K562 (cell line): ENCODE data around the gene PPHLN1. TPM values are rescaled to one million over a fixed set of nuclear protein-coding genes. Genes with fewer than 3 reads are reported as not detected.
A peak's percentile ranks its signal among the peaks of the same experiment; 100 is the strongest.

ENCODE experiments used
- ATAC-seq: fragments of 200-7000 bp; cut with Tn5 transposase; 3 replicates; pipeline ENCODE4 v1.9.1; 2020; ENCODE audit warnings: moderate library complexity
- BruUV-seq: library from RNA; stranded (reverse); fragments of 400-500 nt; replicated peaks from 2 replicates; lab custom pipeline; 2021; lab: Mats Ljungman, UMichigan
- CTCF ChIA-PET: fragments of 300-600 bp; formaldehyde crosslinking; extraction: SDS; loops from one replicate; lab custom pipeline; 2021; ENCODE audit warnings: low intra/inter-chr PET ratio; lab: Yijun Ruan, JAX
- POLR2A ChIA-PET: fragments of 300-600, 350-650 bp; sonication (Branson Sonifier 250); formaldehyde crosslinking; extraction: SDS; loops from one replicate; lab custom pipeline; 2021; ENCODE audit warnings: antibody characterized with exemption, inconsistent platforms; lab: Yijun Ruan, JAX
- DNase-seq, 4 experiments: peaks; one replicate each; pipeline versions ENCODE4 v3.0.0 to v3.0.0-alpha.2; 2011 to 2018; ENCODE audit warnings: low spot score in 3 of 4, mixed read lengths in 3 of 4; ENCODE audit errors: extremely low read depth in 1 of 4
- FAIRE-seq: peaks from 2 replicates; lab custom pipeline; 2011; peaks lifted over from hg19 to GRCh38; lab: Jason Lieb, UNC
- H2AFZ ChIP-seq: 2 replicates; pipeline ENCODE4 v1.6.0; 2011; ENCODE audit warnings: low read depth, low read length, control low read depth, inconsistent platforms
- H3K27ac ChIP-seq: fragments of 200-600 bp; 3 replicates; pipeline ENCODE4 v1.8.0; 2011; ENCODE audit warnings: low read depth, mild to moderate bottlenecking, control low read depth, inconsistent platforms, low read length, moderate library complexity, mixed read lengths; ENCODE audit errors: extremely low read depth
- H3K27me3 ChIP-seq, 2 experiments: fragments of 300-600 bp in 1 of 2; 2 replicates in 1 of 2; 3 replicates in 1 of 2; pipeline versions ENCODE4 v1.6.0 to v1.8.0; 2011; ENCODE audit warnings: inconsistent platforms in 2 of 2, low read length in 2 of 2, mild to moderate bottlenecking in 1 of 2, mixed read lengths in 1 of 2, moderate library complexity in 1 of 2; ENCODE audit not compliant: control insufficient read depth in 2 of 2, insufficient read depth in 2 of 2
- H3K36me3 ChIP-seq: fragments of 300-600 bp; 3 replicates; pipeline ENCODE4 v1.8.0; 2011; ENCODE audit warnings: mild to moderate bottlenecking, low read length, inconsistent platforms; ENCODE audit not compliant: control insufficient read depth, insufficient read depth
- H3K4me1 ChIP-seq, 2 experiments: fragments of 200-600 bp in 1 of 2; replicated peaks in 1 of 2; 2 replicates in 1 of 2; 3 replicates in 1 of 2; pipeline versions ENCODE4 v1.5.1 to v1.8.0; 2011; ENCODE audit warnings: inconsistent platforms in 2 of 2, low read length in 2 of 2, mild to moderate bottlenecking in 1 of 2, mixed read lengths in 1 of 2, moderate library complexity in 1 of 2; ENCODE audit not compliant: control insufficient read depth in 2 of 2, insufficient read depth in 2 of 2
- H3K4me2 ChIP-seq: 2 replicates; pipeline ENCODE4 v1.6.1; 2011; ENCODE audit warnings: low read length, control low read depth, inconsistent platforms, mixed read lengths; ENCODE audit not compliant: insufficient read depth
- H3K4me3 ChIP-seq: fragments of 200-600 bp; sonication (generic), shearing (Covaris generic); 2 replicates; pipeline ENCODE4 v1.5.1; 2016; ENCODE audit warnings: control low read depth, inconsistent platforms
- H3K79me2 ChIP-seq: fragments of 200-600 bp; 3 replicates; pipeline ENCODE4 v1.8.0; 2011; ENCODE audit warnings: low read length, inconsistent platforms; ENCODE audit not compliant: control insufficient read depth, insufficient read depth
- H3K9ac ChIP-seq, 2 experiments: 2 replicates each; pipeline versions ENCODE4 v1.6.0 to v1.6.1; 2011; ENCODE audit warnings: low read depth in 2 of 2, low read length in 2 of 2, control low read depth in 1 of 2, inconsistent platforms in 1 of 2, mild to moderate bottlenecking in 1 of 2, mixed read lengths in 1 of 2; ENCODE audit not compliant: insufficient read depth in 1 of 2
- H3K9me1 ChIP-seq: one replicate; pipeline ENCODE4 v1.6.0; 2011; ENCODE audit warnings: inconsistent platforms, mild to moderate bottlenecking, low read length, moderate library complexity; ENCODE audit not compliant: control insufficient read depth, insufficient read depth
- H3K9me3 ChIP-seq: replicated peaks from 2 replicates; pipeline ENCODE4 v1.5.1; 2011; ENCODE audit warnings: low read depth, low read length, inconsistent platforms; ENCODE audit not compliant: control insufficient read depth, insufficient read depth
- H4K20me1 ChIP-seq: replicated peaks from 2 replicates; pipeline ENCODE4 v1.6.1; 2011; ENCODE audit warnings: low read length, inconsistent platforms, mixed read lengths; ENCODE audit not compliant: control insufficient read depth, insufficient read depth
- ATF3 ChIP-seq, 2 experiments: fragments of 450-650 bp in 1 of 2; sonication (generic) in 1 of 2; formaldehyde crosslinking in 1 of 2; IDR thresholded peaks in 1 of 2; conservative IDR thresholded peaks in 1 of 2; 2 replicates each; pipeline versions ENCODE4 v1.6.1 to v1.8.1; 2016 to 2023; ENCODE audit warnings: mild to moderate bottlenecking in 2 of 2, moderate library complexity in 2 of 2, inconsistent platforms in 1 of 2, missing genetic modification reagents in 1 of 2
- JUN ChIP-seq, 2 experiments: sonication (generic) in 1 of 2; formaldehyde crosslinking in 1 of 2; IDR thresholded peaks; 2 replicates each; pipeline versions ENCODE4 v1.6.1 to v1.8.0; 2012 to 2022; ENCODE audit warnings: borderline replicate concordance in 2 of 2, mild to moderate bottlenecking in 2 of 2, improper control_type of control experiment in 1 of 2, low read depth in 1 of 2, low read length in 1 of 2, missing genetic modification reagents in 1 of 2
- PHB2 ChIP-seq: fragments of 450-650 bp; IDR thresholded peaks from 2 replicates; pipeline ENCODE4 v1.6.1; 2017; ENCODE audit warnings: low read depth
- TFAP4 ChIP-seq: sonication (generic); formaldehyde crosslinking; IDR thresholded peaks from 2 replicates; pipeline ENCODE4 v1.8.0; 2022; ENCODE audit warnings: missing genetic modification reagents, mild to moderate bottlenecking, moderate library complexity, borderline replicate concordance
- ZNF165 ChIP-seq: fragments of 250-450 bp; sonication (Bioruptor Pico); IDR thresholded peaks from 2 replicates; pipeline ENCODE4 v1.4.0; 2020; ENCODE audit warnings: borderline replicate concordance
- ZNF444 ChIP-seq: fragments of 250-450 bp; sonication (Bioruptor Pico); IDR thresholded peaks from 2 replicates; pipeline ENCODE4 v1.4.0; 2020; ENCODE audit warnings: mild to moderate bottlenecking, moderate library complexity
- ZNF778 ChIP-seq: fragments of 450-650 bp; formaldehyde crosslinking; IDR thresholded peaks from 2 replicates; pipeline ENCODE4 v1.4.0; 2020; ENCODE audit warnings: mild to moderate bottlenecking, moderate library complexity
- WGBS: fragments of 100-300 bp; shearing (Covaris generic); methylation state at CpG from one replicate; pipeline ENCODE4 v1.1.6; 2016; ENCODE audit warnings: low coverage, mixed read lengths; ENCODE audit not compliant: insufficient coverage; ENCODE audit errors: missing lambda C conversion rate; 5-methylcytosine and 5-hydroxymethylcytosine counted together
- in situ Hi-C: fragments of 300-500 bp; cut with MboI; formaldehyde crosslinking; loops from 4 replicates; pipeline ENCODE4 v1.15.0; 2018; ENCODE audit warnings: inconsistent platforms, mixed read lengths
- intact Hi-C: fragments of 100-400 bp; cut with micrococcal nuclease; formaldehyde crosslinking; loops from 2 replicates; pipeline ENCODE4 v1.14.2; 2022
- polyA plus RNA-seq, 8 experiments: library from polyadenylated mRNA; depleted of rRNA in 4 of 8; stranded (reverse) in 5 of 8; unstranded in 3 of 8; fragments of >200 nt; fragmentation: Nextera tagmentation in 2 of 8; fragmentation: Illumina TruSeq in 1 of 8; extraction: Ambion mirVana in 2 of 8; extraction: Trizol in 1 of 8; gene quantifications; 2 replicates each; pipeline versions ENCODE4 v1.2.1 to v1.2.3, GENCODE V29; 2011 to 2014; ENCODE audit warnings: inconsistent platforms in 1 of 8, missing spikeins in 1 of 8
- total RNA-seq, 7 experiments: library from RNA; depleted of rRNA in 6 of 7; stranded (reverse); fragments of >200 nt in 6 of 7; fragmentation: Illumina TruSeq in 2 of 7; extraction: Trizol in 2 of 7; gene quantifications; 2 replicates each; pipeline versions ENCODE4 v1.2.1 to v1.2.3, GENCODE V29; 2011 to 2021; ENCODE audit warnings: low replicate concordance in 1 of 7

The PPHLN1 gene
- total and polyA plus RNA-seq, 9 of the 15 experiments (the other 6 are each of a cell fraction or from before 2014, with no cell fraction given) = 66.3 to 112 (median 93.6) TPM

GRCh38 chr12:42473561-42473960, 147.6 kb downstream of the PPHLN1 start:
- DNase-seq = no peak
- no peak for FAIRE-seq
- no peaks in the 10 kb centered on the region for H3K9me1 ChIP-seq
- in situ Hi-C loops = no loop called here
- peaks cover 0 to 7% of the 10 kb centered on the region in 2 experiments; a peak in 3 of 5 replicates for H3K4me1 ChIP-seq
- no peaks in the 10 kb centered on the region for H4K20me1 ChIP-seq
- WGBS = 0% methylated on average over 1 of the region's 1 CpG
- no peaks in the 10 kb centered on the region for H3K9me3 ChIP-seq
- H3K4me2 ChIP-seq = no peak overlapping the region
- BruUV-seq = no TSS peak
- intact Hi-C loops = no loop called here
- no peak overlapping the region for H2AFZ ChIP-seq
- H3K79me2 ChIP-seq = no peaks in the 10 kb centered on the region
- H3K4me3 ChIP-seq = no peak overlapping the region
- no peaks in the 10 kb centered on the region for H3K27me3 ChIP-seq
- CTCF ChIA-PET = no interaction called here
- TF ChIP-seq ZNF165 (CRISPR knock-in tag) (no peak), PHB2 (no peak), TFAP4 (CRISPR knock-in tag) (no peak)
- no peak overlapping the region for H3K9ac ChIP-seq
- POLR2A ChIA-PET = no interaction called here
- ATAC-seq = no peak
- no peak overlapping the region for H3K27ac ChIP-seq
- no peaks in the 10 kb centered on the region for H3K36me3 ChIP-seq

- in situ Hi-C loops = no loop called here
- no peak overlapping the region for H3K4me3 ChIP-seq
- TF ChIP-seq ATF3 (IDR thresholded peaks at IDR 0.05) = 0 out of 2 replicates have a peak, but pooled peaks have one; percentile 25
- TF ChIP-seq ATF3 (CRISPR knock-in tag; conservative IDR thresholded peaks at IDR 0.05) = no peak
- no peak for TF ChIP-seq ZNF444 (CRISPR knock-in tag)
- TF ChIP-seq JUN (IDR thresholded peaks at IDR 0.05; ENCODE audit: borderline replicate concordance, low read depth, low read length) = peak; percentile 8; the same call in 1 of the 2 replicates
- no peak for TF ChIP-seq JUN (CRISPR knock-in tag; IDR thresholded peaks at IDR 0.05; ENCODE audit: borderline replicate concordance)
- TF ChIP-seq ZNF778 (CRISPR knock-in tag) = no peak
- TF ChIP-seq, all 486 proteins: peak for 2
- no TSS peak for BruUV-seq
- H3K9ac ChIP-seq = no peak overlapping the region
- H3K27me3 ChIP-seq = no peaks in the 10 kb centered on the region
- no peak for DNase-seq
- FAIRE-seq = no peak
- no peaks in the 10 kb centered on the region for H3K36me3 ChIP-seq
- no peaks in the 10 kb centered on the region for H3K9me3 ChIP-seq
- POLR2A ChIA-PET = no interaction called here
- WGBS = 62% methylated on average over 2 of the region's 2 CpGs
- H4K20me1 ChIP-seq = no peaks in the 10 kb centered on the region
- no peaks in the 10 kb centered on the region for H3K9me1 ChIP-seq
- CTCF ChIA-PET = no interaction called here
- H3K27ac ChIP-seq = no peak overlapping the region
- H3K79me2 ChIP-seq = no peaks in the 10 kb centered on the region
- no peaks in the 10 kb centered on the region; a peak in 1 of 5 replicates for H3K4me1 ChIP-seq
- no peak overlapping the region for H2AFZ ChIP-seq
- no peak for ATAC-seq
- H3K4me2 ChIP-seq = no peak overlapping the region
- intact Hi-C loops = no loop called here
Observed at GRCh38 chr12:42474391-42474790, 148.4 kb downstream of the PPHLN1 start.
